Measurements from ENCODE around the gene STRA8.

Gene STRA8

GRCh38 chr7:135282561-135283254 lies 49.1 kb downstream of the STRA8 start:
- Mint-ChIP-seq H3K36me3 (no peaks in the 10 kb centered on the region), H3K27me3 (peaks cover 9% of the 10 kb centered on the region), H3K4me1 (ENCODE audit: low read depth) (peaks cover 10% of the 10 kb centered on the region), H3K27ac (no peak overlapping the region), H3K9me3 (ENCODE audit: low read depth) (no peaks in the 10 kb centered on the region), H3K4me3 (no peak overlapping the region)

- Mint-ChIP-seq H3K27ac (no peak overlapping the region), H3K27me3 (peaks cover 6% of the 10 kb centered on the region), H3K36me3 (no peaks in the 10 kb centered on the region), H3K9me3 (ENCODE audit: low read depth) (no peaks in the 10 kb centered on the region), H3K4me3 (no peak overlapping the region), H3K4me1 (ENCODE audit: low read depth) (peaks cover 10% of the 10 kb centered on the region)
Observed at GRCh38 chr7:135283959-135284638, 50.5 kb downstream of the STRA8 start.

- Mint-ChIP-seq H3K4me1 (ENCODE audit: low read depth) (peaks cover 10% of the 10 kb centered on the region), H3K27me3 (peaks cover 3% of the 10 kb centered on the region), H3K36me3 (no peaks in the 10 kb centered on the region), H3K4me3 (no peak overlapping the region), H3K27ac (no peak overlapping the region), H3K9me3 (ENCODE audit: low read depth) (no peaks in the 10 kb centered on the region)
Observed at GRCh38 chr7:135285547-135286233, 52.1 kb downstream of the STRA8 start.

GRCh38 chr7:135286876-135287275 lies 53.2 kb downstream of the STRA8 start:
- Mint-ChIP-seq H3K9me3 (ENCODE audit: low read depth) (no peaks in the 10 kb centered on the region), H3K4me3 (no peak overlapping the region), H3K4me1 (ENCODE audit: low read depth) (peaks cover 5% of the 10 kb centered on the region), H3K27me3 (peaks cover 2% of the 10 kb centered on the region), H3K27ac (no peak overlapping the region), H3K36me3 (no peaks in the 10 kb centered on the region)

- peaks cover 2% of the 10 kb centered on the region for H3K27me3 Mint-ChIP-seq
- no peak overlapping the region for H3K27ac Mint-ChIP-seq
- no peaks in the 10 kb centered on the region for H3K9me3 Mint-ChIP-seq (ENCODE audit: low read depth)
- no peaks in the 10 kb centered on the region for H3K36me3 Mint-ChIP-seq
- no peaks in the 10 kb centered on the region for H3K4me1 Mint-ChIP-seq (ENCODE audit: low read depth)
- H3K4me3 Mint-ChIP-seq, result no peak overlapping the region
Observed at GRCh38 chr7:135290594-135290993, 57.0 kb downstream of the STRA8 start.

GRCh38 chr7:135291809-135292253 lies 58.2 kb downstream of the STRA8 start:
- H3K4me1 Mint-ChIP-seq (ENCODE audit: low read depth), result no peaks in the 10 kb centered on the region
- H3K27me3 Mint-ChIP-seq, result peaks cover 2% of the 10 kb centered on the region
- H3K36me3 Mint-ChIP-seq, result no peaks in the 10 kb centered on the region
- H3K4me3 Mint-ChIP-seq, result no peak overlapping the region
- no peak overlapping the region for H3K27ac Mint-ChIP-seq
- H3K9me3 Mint-ChIP-seq (ENCODE audit: low read depth), result no peaks in the 10 kb centered on the region

GRCh38 chr7:135299235-135299634 lies 65.6 kb downstream of the STRA8 start:
- no peak overlapping the region for H3K27ac Mint-ChIP-seq
- peaks cover 8% of the 10 kb centered on the region for H3K36me3 Mint-ChIP-seq
- peaks cover 10% of the 10 kb centered on the region for H3K9me3 Mint-ChIP-seq (ENCODE audit: low read depth)
- H3K27me3 Mint-ChIP-seq, result no peaks in the 10 kb centered on the region
- H3K4me1 Mint-ChIP-seq (ENCODE audit: low read depth), result no peaks in the 10 kb centered on the region
- H3K4me3 Mint-ChIP-seq, result no peak overlapping the region

GRCh38 chr7:135300913-135301765 lies 67.5 kb downstream of the STRA8 start:
- peaks cover 10% of the 10 kb centered on the region for H3K9me3 Mint-ChIP-seq (ENCODE audit: low read depth)
- H3K27me3 Mint-ChIP-seq, result no peaks in the 10 kb centered on the region
- H3K4me3 Mint-ChIP-seq, result no peak overlapping the region
- H3K27ac Mint-ChIP-seq, result no peak overlapping the region
- no peaks in the 10 kb centered on the region for H3K4me1 Mint-ChIP-seq (ENCODE audit: low read depth)
- H3K36me3 Mint-ChIP-seq, result peaks cover 8% of the 10 kb centered on the region
